ENCODE data around the gene XPO5. TPM values are rescaled to one million over a fixed set of nuclear protein-coding genes. Genes with fewer than 3 reads are reported as not detected.

XPO5 gene
- total and polyA plus RNA-seq, 2 experiments from 2014 or later, result 18.8 to 27.6 TPM

DNA sequence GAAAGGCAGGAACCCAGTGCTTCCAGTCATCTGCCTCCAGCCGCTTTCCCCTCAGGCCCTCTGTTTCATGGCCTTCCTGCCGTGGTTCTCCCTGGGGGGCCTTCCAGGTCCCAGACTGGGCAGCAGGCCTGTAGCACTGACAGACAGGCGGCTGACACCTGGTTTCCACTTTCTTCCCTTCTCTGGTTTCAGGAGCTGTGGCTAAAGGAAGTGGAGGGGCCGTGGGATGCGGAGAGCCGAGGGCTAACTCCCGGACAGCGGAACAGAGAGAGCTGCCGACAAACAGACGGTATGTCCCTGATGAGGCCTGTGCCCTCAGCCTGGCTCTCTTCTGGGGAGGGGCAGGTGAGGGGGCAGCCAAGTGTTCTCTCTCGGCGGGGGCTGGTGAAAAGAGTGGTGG lies 78.1 kb downstream of the XPO5 start:
- no peak overlapping the region for H3K27ac ChIP-seq
- H3K4me2 ChIP-seq (ENCODE audit: unreplicated experiment), result no peak overlapping the region
- no peak overlapping the region for H2AFZ ChIP-seq
- peaks cover 17% of the 10 kb centered on the region for H3F3A ChIP-seq (ENCODE audit: insufficient read depth)
- H3K4me3 ChIP-seq, result no peak overlapping the region
- WGBS, 2 experiments (ENCODE audit: low coverage in 1 of 2, low lambda C conversion rate in 2 of 2, missing lambda C conversion rate in 2 of 2), result 89 to 94% methylated on average over 12 of the region's 12 CpGs
- no peaks in the 10 kb centered on the region for H3K9me3 ChIP-seq (ENCODE audit: low read depth)
- H3K9me2 ChIP-seq (ENCODE audit: insufficient read depth), result no peaks in the 10 kb centered on the region
- TF ChIP-seq EZH2 (IDR thresholded peaks at IDR 0.05; ENCODE audit: insufficient read depth, poor library complexity, severe bottlenecking) (no peak), EZH2phosphoT487 (IDR thresholded peaks at IDR 0.05; ENCODE audit: insufficient read depth, low read depth) (no peak)
- H3K9ac ChIP-seq, result 0 out of 2 replicates have a peak overlapping the region, but pooled peaks have one; percentile 41
- in situ Hi-C loops (cut with MboI), result no loop called here
- peaks cover 18% of the 10 kb centered on the region for H3K36me3 ChIP-seq (ENCODE audit: low read depth)
- peaks cover 46% of the 10 kb centered on the region for H3K4me1 ChIP-seq (ENCODE audit: insufficient read depth)
- DNase-seq, result no peak
- no peaks in the 10 kb centered on the region for H4K20me1 ChIP-seq (ENCODE audit: insufficient read depth)
- H3K27me3 ChIP-seq (replicated peaks; ENCODE audit: insufficient read depth), result no peaks in the 10 kb centered on the region
- peaks cover 38% of the 10 kb centered on the region for H3K79me2 ChIP-seq (ENCODE audit: insufficient read depth)

DNA sequence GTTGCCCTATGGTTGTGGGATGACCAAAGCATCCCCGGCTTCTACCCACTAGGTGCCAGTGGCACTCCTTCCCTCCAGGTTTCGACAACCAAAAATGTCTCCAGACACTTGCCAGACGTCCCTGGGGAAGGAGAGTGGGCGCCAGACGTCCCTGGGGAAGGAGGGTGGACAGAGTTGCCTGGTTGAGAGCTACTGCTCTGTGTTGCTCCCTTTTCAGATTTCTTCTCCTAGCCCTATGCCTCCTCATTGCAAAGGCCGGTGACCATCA lies 78.8 kb downstream of the XPO5 start:
- Histone ChIP-seq H3K4me3 (no peak overlapping the region), H3K9me3 (ENCODE audit: low read depth) (no peaks in the 10 kb centered on the region), H4K20me1 (ENCODE audit: insufficient read depth) (no peaks in the 10 kb centered on the region), H3K9me2 (ENCODE audit: insufficient read depth) (no peaks in the 10 kb centered on the region), H3K4me2 (ENCODE audit: unreplicated experiment) (peak overlapping the region; percentile 28), H3K27me3 (replicated peaks; ENCODE audit: insufficient read depth) (no peaks in the 10 kb centered on the region), H3K9ac (peak overlapping the region; percentile 41; the same call in 1 of the 2 replicates), H3K4me1 (ENCODE audit: insufficient read depth) (peaks cover 51% of the 10 kb centered on the region), H3K79me2 (ENCODE audit: insufficient read depth) (peaks cover 38% of the 10 kb centered on the region), H3K27ac (peak overlapping the region; percentile 37; the same call in 1 of the 2 replicates), H2AFZ (no peak overlapping the region), H3F3A (ENCODE audit: insufficient read depth) (peaks cover 19% of the 10 kb centered on the region), H3K36me3 (ENCODE audit: low read depth) (peaks cover 18% of the 10 kb centered on the region)
- in situ Hi-C loops (cut with MboI), result no loop called here
- WGBS, 2 experiments (ENCODE audit: low coverage in 1 of 2, low lambda C conversion rate in 2 of 2, missing lambda C conversion rate in 2 of 2), result 88% methylated on average over 6 of the region's 6 CpGs
- DNase-seq, result no peak
- no peak for TF ChIP-seq EZH2phosphoT487 (IDR thresholded peaks at IDR 0.05; ENCODE audit: insufficient read depth, low read depth)
- TF ChIP-seq EZH2 (IDR thresholded peaks at IDR 0.05; ENCODE audit: insufficient read depth, poor library complexity, severe bottlenecking), result no peak

DNA sequence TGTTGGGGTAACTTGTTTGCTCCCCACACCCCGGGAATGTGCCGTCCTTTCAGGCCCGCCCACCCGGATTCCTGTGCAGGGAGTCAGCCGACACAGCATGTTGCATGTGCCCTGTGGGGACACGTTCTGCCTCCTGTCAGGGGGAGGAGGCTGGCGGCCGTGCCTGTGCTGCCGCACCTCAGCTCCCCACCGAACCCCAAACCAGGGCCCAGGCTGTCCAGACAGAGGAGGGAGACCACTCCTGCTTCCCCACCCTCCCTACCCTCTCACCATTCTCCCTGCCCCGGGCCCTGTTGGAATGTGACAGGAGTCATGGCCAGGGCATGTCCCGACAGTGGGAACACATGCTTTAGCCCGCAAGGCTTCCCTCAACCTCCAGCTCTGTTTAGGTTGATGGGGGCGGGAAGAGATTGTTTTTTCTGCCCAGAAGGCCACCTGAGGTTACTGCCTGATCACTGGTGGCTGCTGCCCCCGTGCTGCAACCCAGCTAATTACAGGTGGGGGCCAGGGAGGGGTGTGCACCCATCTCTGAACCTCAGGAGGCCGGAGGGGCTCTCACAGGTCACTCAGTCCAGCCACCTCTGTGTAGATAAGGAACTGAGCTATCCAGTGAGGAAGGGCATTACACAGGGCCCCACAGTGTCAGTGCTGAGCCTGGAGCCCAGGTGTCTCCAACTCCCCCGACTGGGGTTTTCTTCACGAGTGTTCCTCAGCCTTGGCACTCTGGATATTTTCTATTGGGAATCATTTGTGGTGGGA lies 79.3 kb downstream of the XPO5 start:
- Histone ChIP-seq H3K27me3 (replicated peaks; ENCODE audit: insufficient read depth) (no peaks in the 10 kb centered on the region), H3K27ac (peak overlapping the region; percentile 37), H3K9me3 (ENCODE audit: low read depth) (no peaks in the 10 kb centered on the region), H3K9me2 (ENCODE audit: insufficient read depth) (no peaks in the 10 kb centered on the region), H3K79me2 (ENCODE audit: insufficient read depth) (peaks cover 38% of the 10 kb centered on the region), H3K9ac (peak overlapping the region; percentile 41; the same call in 1 of the 2 replicates), H3K36me3 (ENCODE audit: low read depth) (peaks cover 18% of the 10 kb centered on the region), H3K4me1 (ENCODE audit: insufficient read depth) (peaks cover 56% of the 10 kb centered on the region), H4K20me1 (ENCODE audit: insufficient read depth) (no peaks in the 10 kb centered on the region), H3F3A (ENCODE audit: insufficient read depth) (peaks cover 19% of the 10 kb centered on the region), H2AFZ (no peak overlapping the region), H3K4me2 (ENCODE audit: unreplicated experiment) (peak overlapping the region; percentile 28), H3K4me3 (no peak overlapping the region)
- in situ Hi-C loops (cut with MboI), result no loop called here
- TF ChIP-seq EZH2phosphoT487 (IDR thresholded peaks at IDR 0.05; ENCODE audit: insufficient read depth, low read depth) (no peak), EZH2 (IDR thresholded peaks at IDR 0.05; ENCODE audit: insufficient read depth, poor library complexity, severe bottlenecking) (no peak)
- WGBS, 2 experiments (ENCODE audit: low coverage in 1 of 2, low lambda C conversion rate in 2 of 2, missing lambda C conversion rate in 2 of 2), result 45 to 46% methylated on average over 14 to 18 of the region's 18 CpGs
- peak; percentile 86 for DNase-seq

DNA sequence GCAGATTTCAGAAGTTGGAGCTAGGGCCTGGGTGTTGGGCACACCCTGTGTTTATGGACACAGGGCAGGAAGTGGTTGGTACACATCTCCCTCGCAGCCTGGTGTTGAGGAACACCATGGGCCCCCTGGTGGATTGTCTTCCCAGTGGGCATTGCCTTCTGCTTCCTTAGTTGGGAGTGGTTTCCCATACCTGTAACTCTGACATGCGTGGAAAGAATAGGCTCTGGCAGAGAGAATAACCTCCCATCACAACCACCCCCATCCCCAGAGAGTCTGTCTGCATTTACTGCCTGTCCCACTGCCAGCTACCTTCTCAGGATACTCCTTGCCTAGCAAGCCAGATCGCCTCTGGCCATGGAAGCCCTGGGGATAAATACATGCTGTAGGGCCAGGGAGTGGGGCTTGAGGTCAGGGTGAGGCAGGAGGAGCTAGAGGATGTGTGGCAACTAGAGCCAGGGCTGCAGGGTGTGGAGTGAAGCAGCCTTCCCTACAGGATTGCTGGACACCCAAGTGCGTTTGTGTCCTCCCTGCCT lies 80.4 kb downstream of the XPO5 start:
- no peaks in the 10 kb centered on the region for H3K9me2 ChIP-seq (ENCODE audit: insufficient read depth)
- DNase-seq, result peak; percentile 46
- H3K27me3 ChIP-seq (replicated peaks; ENCODE audit: insufficient read depth), result no peaks in the 10 kb centered on the region
- no peak overlapping the region for H2AFZ ChIP-seq
- H4K20me1 ChIP-seq (ENCODE audit: insufficient read depth), result no peaks in the 10 kb centered on the region
- H3K4me3 ChIP-seq, result no peak overlapping the region
- 96 to 97% methylated on average over 4 of the region's 4 CpGs for WGBS, 2 experiments (ENCODE audit: low coverage in 1 of 2, low lambda C conversion rate in 2 of 2, missing lambda C conversion rate in 2 of 2)
- H3K36me3 ChIP-seq (ENCODE audit: low read depth), result peaks cover 18% of the 10 kb centered on the region
- H3K9me3 ChIP-seq (ENCODE audit: low read depth), result no peaks in the 10 kb centered on the region
- in situ Hi-C loops (cut with MboI), result no loop called here
- H3F3A ChIP-seq (ENCODE audit: insufficient read depth), result peaks cover 19% of the 10 kb centered on the region
- no peak overlapping the region for H3K27ac ChIP-seq
- TF ChIP-seq EZH2phosphoT487 (IDR thresholded peaks at IDR 0.05; ENCODE audit: insufficient read depth, low read depth), result no peak
- no peak for TF ChIP-seq EZH2 (IDR thresholded peaks at IDR 0.05; ENCODE audit: insufficient read depth, poor library complexity, severe bottlenecking)
- H3K4me1 ChIP-seq (ENCODE audit: insufficient read depth), result peaks cover 59% of the 10 kb centered on the region
- no peak overlapping the region for H3K4me2 ChIP-seq (ENCODE audit: unreplicated experiment)
- H3K9ac ChIP-seq, result no peak overlapping the region
- peaks cover 38% of the 10 kb centered on the region for H3K79me2 ChIP-seq (ENCODE audit: insufficient read depth)

Measured in GM23248 (cell line).